Stimulated activated CD4-positive, alpha-beta T cell treated with anti-CD3 and anti-CD28 coated beads, Interleukin-15, amount 100 ng/mL, for 24 hours (primary cell): ENCODE data around the gene WDR5B.
"Not testable (repeated sequence)": the region's sequence is repeated elsewhere in the genome, so short reads cannot be mapped to it uniquely, and the experiment has no call there.

ENCODE experiments used
- DNase-seq: peaks from one replicate; pipeline ENCODE4 v3.0.0-alpha.2; 2020

Gene WDR5B

GRCh38 chr3:122407946-122408345 is 7.9 kb downstream of the WDR5B start:
- no peak for DNase-seq

GRCh38 chr3:122406198-122406597 is 9.7 kb downstream of the WDR5B start:
- no peak for DNase-seq

- no peak for DNase-seq
Measured at GRCh38 chr3:122405015-122405414, 10.8 kb downstream of the WDR5B start.

- no peak for DNase-seq
Measured at GRCh38 chr3:122403489-122403888, 12.4 kb downstream of the WDR5B start.

- no peak for DNase-seq
Measured at GRCh38 chr3:122398920-122399319, 16.9 kb downstream of the WDR5B start.

GRCh38 chr3:122397201-122397600 is 18.7 kb downstream of the WDR5B start:
- DNase-seq, result no peak

GRCh38 chr3:122396511-122396910 is 19.4 kb downstream of the WDR5B start:
- DNase-seq, result no peak

- DNase-seq, result no peak
Measured at GRCh38 chr3:122395582-122395981, 20.3 kb downstream of the WDR5B start.

GRCh38 chr3:122394173-122394572 is 21.7 kb downstream of the WDR5B start:
- no peak for DNase-seq

- DNase-seq, result no peak
Measured at GRCh38 chr3:122392868-122393844, 22.7 kb downstream of the WDR5B start.

- DNase-seq, result no peak
Measured at GRCh38 chr3:122391681-122392446, 24.0 kb downstream of the WDR5B start.

- no peak for DNase-seq
Measured at GRCh38 chr3:122390665-122391064, 25.2 kb downstream of the WDR5B start.

- no peak for DNase-seq
Measured at GRCh38 chr3:122389892-122390291, 26.0 kb downstream of the WDR5B start.

GRCh38 chr3:122389197-122389596 is 26.7 kb downstream of the WDR5B start:
- no peak for DNase-seq

GRCh38 chr3:122387709-122388108 is 28.2 kb downstream of the WDR5B start:
- DNase-seq, result no peak

GRCh38 chr3:122383771-122384697 is 31.8 kb downstream of the WDR5B start, which contains the start of gene FAM162A:
TSS of gene FAM162A (plus strand) at chr3:122384182. CDS start at chr3:122384266, 84 bp downstream.
- peak; percentile 96 for DNase-seq

GRCh38 chr3:122382888-122383666 is 32.8 kb downstream of the WDR5B start, which contains the start of gene MIX23:
TSS of gene MIX23 (minus strand) at chr3:122383231. CDS start at chr3:122383224, 7 bp downstream.
- peak; percentile 93 for DNase-seq

GRCh38 chr3:122377975-122378374 is 37.9 kb downstream of the WDR5B start:
- DNase-seq, result no peak

GRCh38 chr3:122374034-122374433 is 41.8 kb downstream of the WDR5B start:
- no peak for DNase-seq

GRCh38 chr3:122366379-122366749 is 49.5 kb downstream of the WDR5B start:
- no peak for DNase-seq

GRCh38 chr3:122365582-122366378 is 50.1 kb downstream of the WDR5B start:
- DNase-seq, result not testable (repeated sequence)
